ENCODE data around the gene RHBDF1.

DNA sequence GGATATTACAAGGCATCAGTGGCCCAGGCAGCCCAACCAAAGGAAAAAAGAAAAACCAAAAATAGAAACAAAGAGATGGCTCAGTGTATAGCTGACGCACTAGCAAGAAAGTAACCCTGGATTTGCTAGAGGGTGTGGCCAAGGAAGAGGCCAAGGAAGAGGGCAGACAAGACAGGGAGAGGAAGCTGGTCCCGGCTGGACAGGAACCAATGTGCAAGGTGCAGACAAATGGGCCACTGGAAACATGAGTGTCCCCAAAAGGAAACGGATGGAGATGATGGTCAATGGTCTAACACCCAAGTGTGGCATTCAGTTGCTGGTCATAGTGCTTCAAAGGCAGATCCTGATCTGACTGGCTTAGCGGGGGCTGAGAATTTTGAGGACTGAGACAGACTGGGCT lies 29.7 kb downstream of the RHBDF1 start:
- TF ChIP-seq EGR1 (IDR thresholded peaks at IDR 0.05): no peak
- TF ChIP-seq TEAD4 (IDR thresholded peaks at IDR 0.05): no peak
- no peak for TF ChIP-seq TAF1 (IDR thresholded peaks at IDR 0.05; ENCODE audit: low read depth)
- TF ChIP-seq FOXM1 (IDR thresholded peaks at IDR 0.05; ENCODE audit: borderline replicate concordance, low read depth): no peak
